H9 (cell line): Measurements from ENCODE around the gene KRT2. TPM values are rescaled to one million over a fixed set of nuclear protein-coding genes. Genes with fewer than 3 reads are reported as not detected.

Source experiments
- DNase-seq: peaks from one replicate; pipeline ENCODE4 v3.0.0-alpha.2; 2017
- H2AFZ ChIP-seq: one replicate; pipeline ENCODE4 v1.6.1; 2013; ENCODE audit warnings: mild to moderate bottlenecking, low read length, control low read depth, moderate library complexity
- H2AK5ac ChIP-seq: 2 replicates; pipeline ENCODE4 v1.6.1; 2013; ENCODE audit warnings: low read length, control low read depth, mixed read lengths; ENCODE audit not compliant: insufficient read length
- H2BK120ac ChIP-seq: one replicate; pipeline ENCODE4 v1.6.1; 2013; ENCODE audit warnings: low read depth, mild to moderate bottlenecking, low read length, control low read depth, inconsistent platforms; ENCODE audit not compliant: poor library complexity, severe bottlenecking
- H2BK12ac ChIP-seq: 2 replicates; pipeline ENCODE4 v1.6.1; 2013; ENCODE audit warnings: low read length, control low read depth, mixed read lengths, low read depth; ENCODE audit not compliant: insufficient read length
- H2BK15ac ChIP-seq: 2 replicates; pipeline ENCODE4 v1.6.1; 2013; ENCODE audit warnings: low read depth, low read length, control low read depth
- H2BK20ac ChIP-seq: one replicate; pipeline ENCODE4 v1.6.1; 2013; ENCODE audit warnings: low read depth, mild to moderate bottlenecking, low read length, control low read depth, inconsistent platforms; ENCODE audit not compliant: poor library complexity, severe bottlenecking
- H2BK5ac ChIP-seq: 2 replicates; pipeline ENCODE4 v1.6.1; 2013; ENCODE audit warnings: low read length, control low read depth, mixed read lengths; ENCODE audit not compliant: insufficient read length
- H3K14ac ChIP-seq: 2 replicates; pipeline ENCODE4 v1.6.1; 2013; ENCODE audit warnings: low read length, control low read depth; ENCODE audit not compliant: insufficient read depth
- H3K18ac ChIP-seq: 2 replicates; pipeline ENCODE4 v1.6.1; 2013; ENCODE audit warnings: low read depth, mild to moderate bottlenecking, mixed read lengths, low read length, control low read depth; ENCODE audit not compliant: insufficient read length
- H3K23ac ChIP-seq: 2 replicates; pipeline ENCODE4 v1.6.1; 2013; ENCODE audit warnings: low read length, control low read depth, mixed read lengths, low read depth; ENCODE audit not compliant: insufficient read length
- H3K23me2 ChIP-seq: 2 replicates; pipeline ENCODE4 v1.6.1; 2013; ENCODE audit warnings: low read depth, mild to moderate bottlenecking, mixed read lengths, low read length, control low read depth; ENCODE audit not compliant: insufficient read length, poor library complexity, severe bottlenecking
- H3K27ac ChIP-seq: 2 replicates; pipeline ENCODE4 v1.5.1; 2013; ENCODE audit warnings: low read length, control low read depth, mixed read lengths, low read depth; ENCODE audit not compliant: insufficient read length
- H3K27me3 ChIP-seq: 2 replicates; pipeline ENCODE4 v1.6.1; 2013; ENCODE audit warnings: low read length, control low read depth, inconsistent platforms; ENCODE audit not compliant: insufficient read depth
- H3K4ac ChIP-seq: 2 replicates; pipeline ENCODE4 v1.6.1; 2013; ENCODE audit warnings: low read depth, mild to moderate bottlenecking, control low read depth, inconsistent platforms, low read length, moderate library complexity
- H3K4me1 ChIP-seq: 2 replicates; pipeline ENCODE4 v1.6.1; 2013; ENCODE audit warnings: low read length, control low read depth, inconsistent platforms; ENCODE audit not compliant: insufficient read depth
- H3K4me2 ChIP-seq: 2 replicates; pipeline ENCODE4 v1.6.1; 2013; ENCODE audit warnings: low read length, control low read depth, mixed read lengths; ENCODE audit not compliant: insufficient read length, insufficient read depth
- H3K56ac ChIP-seq: 2 replicates; pipeline ENCODE4 v1.6.1; 2013; ENCODE audit warnings: low read depth, mild to moderate bottlenecking, mixed read lengths, low read length, control low read depth; ENCODE audit not compliant: insufficient read length
- H3K79me1 ChIP-seq: 2 replicates; pipeline ENCODE4 v1.6.1; 2013; ENCODE audit warnings: low read depth, mild to moderate bottlenecking, moderate library complexity, low read length, control low read depth, inconsistent platforms; ENCODE audit not compliant: insufficient read depth, poor library complexity, severe bottlenecking
- H3K79me2 ChIP-seq: 2 replicates; pipeline ENCODE4 v1.6.1; 2013; ENCODE audit warnings: low read length, control low read depth, inconsistent platforms; ENCODE audit not compliant: insufficient read depth
- H3K9ac ChIP-seq: 2 replicates; pipeline ENCODE4 v1.6.1; 2013; ENCODE audit warnings: low read length, control low read depth, mixed read lengths; ENCODE audit not compliant: insufficient read length; ENCODE audit errors: extremely low read depth
- H3K9me3 ChIP-seq: one replicate; pipeline ENCODE4 v1.6.1; 2013; ENCODE audit warnings: low read depth, low read length, inconsistent platforms; ENCODE audit not compliant: control insufficient read depth
- H3T11ph ChIP-seq: one replicate; pipeline ENCODE4 v1.6.1; 2013; ENCODE audit warnings: mild to moderate bottlenecking, low read length, control low read depth, inconsistent platforms
- H4K20me1 ChIP-seq: one replicate; pipeline ENCODE4 v1.6.1; 2013; ENCODE audit not compliant: control insufficient read depth, insufficient read length, insufficient read depth
- H4K5ac ChIP-seq: 2 replicates; pipeline ENCODE4 v1.6.1; 2013; ENCODE audit warnings: low read depth, mild to moderate bottlenecking, mixed read lengths, low read length, control low read depth; ENCODE audit not compliant: insufficient read length
- H4K8ac ChIP-seq: replicated peaks from 2 replicates; pipeline ENCODE4 v1.6.1; 2013; ENCODE audit warnings: low read length, control low read depth, mixed read lengths, low read depth; ENCODE audit not compliant: insufficient read length
- H4K91ac ChIP-seq: 2 replicates; pipeline ENCODE4 v1.6.1; 2013; ENCODE audit warnings: low read depth, mild to moderate bottlenecking, moderate library complexity, mixed read lengths, low read length, control low read depth; ENCODE audit not compliant: insufficient read length
- H3K27ac Mint-ChIP-seq, 3 experiments: 2 replicates in 2 of 3; 3 replicates in 1 of 3; pipeline ENCODE4 v1.8.0; 2020 to 2021; ENCODE audit warnings: mixed read lengths in 3 of 3, mild to moderate bottlenecking in 1 of 3, moderate library complexity in 1 of 3
- H3K27me3 Mint-ChIP-seq: 2 replicates; pipeline ENCODE4 v1.8.0; 2021; ENCODE audit warnings: low read depth, mild to moderate bottlenecking, moderate library complexity, mixed read lengths
- H3K36me3 Mint-ChIP-seq, 3 experiments: 2 replicates in 2 of 3; 3 replicates in 1 of 3; pipeline ENCODE4 v1.8.0; 2020 to 2021; ENCODE audit warnings: low read depth in 3 of 3, mixed read lengths in 3 of 3; ENCODE audit not compliant: insufficient read depth in 1 of 3
- H3K4me1 Mint-ChIP-seq, 2 experiments: 2 replicates each; pipeline ENCODE4 v1.8.0; 2020; ENCODE audit warnings: mixed read lengths in 2 of 2
- H3K4me3 Mint-ChIP-seq, 2 experiments: 2 replicates in 1 of 2; 3 replicates in 1 of 2; pipeline ENCODE4 v1.8.0; 2020 to 2021; ENCODE audit warnings: mild to moderate bottlenecking in 2 of 2, mixed read lengths in 2 of 2, moderate library complexity in 1 of 2
- H3K9me3 Mint-ChIP-seq, 2 experiments: 2 replicates in 1 of 2; 3 replicates in 1 of 2; pipeline ENCODE4 v1.8.0; 2020; ENCODE audit warnings: mild to moderate bottlenecking in 2 of 2, mixed read lengths in 2 of 2, moderate library complexity in 1 of 2
- WGBS: extraction: QIAGEN DNeasy Blood & Tissue Kit; methylation state at CpG from one replicate; pipeline ENCODE4 v1.1.7; 2013; ENCODE audit warnings: missing lambda C conversion rate, low lambda C conversion rate, mixed read lengths; ENCODE audit not compliant: insufficient read length; ENCODE audit errors: extremely low coverage; 5-methylcytosine and 5-hydroxymethylcytosine counted together
- total RNA-seq: library from RNA; stranded (reverse); gene quantifications from 2 replicates; pipeline ENCODE4 v1.2.1, GENCODE V29; 2021
- TF ChIP-seq, protein P1 (sequence below): fragments of 200-600 bp; sonication (generic); conservative IDR thresholded peaks from 3 replicates; pipeline ENCODE4 v1.8.0; 2021; ENCODE audit warnings: antibody characterized with exemption, mild to moderate bottlenecking

KRT2 gene
- total RNA-seq, 1 experiment from 2014 or later: not detected

DNA sequence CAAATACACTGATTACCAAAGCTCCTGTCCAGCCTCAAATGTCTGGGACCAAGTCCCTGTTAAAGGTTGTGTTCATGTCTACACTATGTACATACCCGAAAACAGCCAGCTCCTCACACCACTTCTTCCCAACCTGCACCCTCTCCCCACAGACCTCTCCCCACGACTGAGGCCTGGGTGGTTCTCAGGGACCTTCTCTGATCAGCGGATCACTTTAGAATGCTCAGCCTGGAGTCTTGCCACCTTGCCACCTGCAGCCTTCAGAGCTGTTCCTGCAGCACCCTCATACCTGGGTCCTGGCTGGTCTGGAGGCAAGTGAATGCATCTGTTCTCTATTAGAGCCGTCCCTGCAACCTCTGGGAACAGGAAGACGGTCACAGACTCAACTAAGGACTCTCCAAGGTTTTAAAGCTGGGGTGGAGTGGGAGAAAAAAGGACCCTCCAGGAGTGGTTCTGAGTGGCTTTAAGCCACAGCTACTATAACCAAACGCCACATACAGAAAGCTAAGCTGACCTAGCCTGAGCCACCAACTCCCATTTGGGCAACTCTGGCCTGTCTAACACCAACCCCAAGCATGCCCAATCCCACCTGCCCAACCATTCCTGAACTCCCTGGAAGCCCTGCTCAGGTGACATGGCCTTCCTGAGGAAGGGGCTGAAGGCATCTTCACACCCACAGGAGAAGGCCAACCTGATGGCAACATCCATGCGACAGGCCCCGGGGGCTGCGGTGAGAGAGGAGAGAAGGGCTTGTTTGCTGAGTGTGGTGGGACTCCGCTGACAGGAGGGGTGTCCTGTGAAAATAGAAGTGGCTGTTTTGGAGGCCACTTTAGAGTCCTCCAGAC, 8.6 kb downstream of the KRT2 start:
- Histone ChIP-seq H4K5ac (no peak overlapping the region), H3K79me2 (no peaks in the 10 kb centered on the region), H3T11ph (no peak overlapping the region), H3K9me3 (no peaks in the 10 kb centered on the region), H3K4me1 (no peaks in the 10 kb centered on the region), H4K20me1 (no peaks in the 10 kb centered on the region), H3K79me1 (no peaks in the 10 kb centered on the region), H3K27ac (no peak overlapping the region), H2AFZ (no peak overlapping the region), H2BK120ac (no peak overlapping the region), H4K91ac (no peak overlapping the region), H2BK15ac (no peak overlapping the region), H3K23ac (no peak overlapping the region), H3K23me2 (no peaks in the 10 kb centered on the region), H2BK5ac (no peak overlapping the region), H3K9ac (no peak overlapping the region), H3K14ac (no peak overlapping the region; the same call in 1 of the 2 replicates), H3K56ac (no peak overlapping the region), H3K27me3 (no peaks in the 10 kb centered on the region), H4K8ac (no peak overlapping the region), H2BK20ac (no peak overlapping the region), H3K4ac (no peak overlapping the region), H3K4me2 (no peak overlapping the region), H2AK5ac (no peak overlapping the region), H2BK12ac (no peak overlapping the region), H3K18ac (no peak overlapping the region)
- H3K4me1 Mint-ChIP-seq: peaks cover 0 to 2% of the 10 kb centered on the region in 2 experiments; a peak in 1 of 4 replicates
- H3K36me3 Mint-ChIP-seq: no peaks in the 10 kb centered on the region
- TF ChIP-seq, protein P1, sequence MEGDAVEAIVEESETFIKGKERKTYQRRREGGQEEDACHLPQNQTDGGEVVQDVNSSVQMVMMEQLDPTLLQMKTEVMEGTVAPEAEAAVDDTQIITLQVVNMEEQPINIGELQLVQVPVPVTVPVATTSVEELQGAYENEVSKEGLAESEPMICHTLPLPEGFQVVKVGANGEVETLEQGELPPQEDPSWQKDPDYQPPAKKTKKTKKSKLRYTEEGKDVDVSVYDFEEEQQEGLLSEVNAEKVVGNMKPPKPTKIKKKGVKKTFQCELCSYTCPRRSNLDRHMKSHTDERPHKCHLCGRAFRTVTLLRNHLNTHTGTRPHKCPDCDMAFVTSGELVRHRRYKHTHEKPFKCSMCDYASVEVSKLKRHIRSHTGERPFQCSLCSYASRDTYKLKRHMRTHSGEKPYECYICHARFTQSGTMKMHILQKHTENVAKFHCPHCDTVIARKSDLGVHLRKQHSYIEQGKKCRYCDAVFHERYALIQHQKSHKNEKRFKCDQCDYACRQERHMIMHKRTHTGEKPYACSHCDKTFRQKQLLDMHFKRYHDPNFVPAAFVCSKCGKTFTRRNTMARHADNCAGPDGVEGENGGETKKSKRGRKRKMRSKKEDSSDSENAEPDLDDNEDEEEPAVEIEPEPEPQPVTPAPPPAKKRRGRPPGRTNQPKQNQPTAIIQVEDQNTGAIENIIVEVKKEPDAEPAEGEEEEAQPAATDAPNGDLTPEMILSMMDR: no peak
- no CpG with 5 or more reads among the region's 10 CpGs for WGBS
- H3K4me3 Mint-ChIP-seq: no peak overlapping the region
- peaks cover 26% of the 10 kb centered on the region for H3K27me3 Mint-ChIP-seq
- DNase-seq: peak; percentile 9
- no peaks in the 10 kb centered on the region for H3K9me3 Mint-ChIP-seq
- H3K27ac Mint-ChIP-seq: no peak overlapping the region
